Spleen (tissue), 11 donors: ENCODE measurements around the gene ETV6. TPM values are rescaled to one million over a fixed set of nuclear protein-coding genes. Genes with fewer than 3 reads are reported as not detected.

ENCODE experiments used
- DNase-seq: peaks from one replicate; pipeline ENCODE4 v3.0.0-alpha.2; 2020
- H3K27ac ChIP-seq, 8 donors: fragments of 200-600 bp; sonication (generic) in 7 of 8; 1 replicate in 4 of 8; 2 replicates in 4 of 8; pipeline versions ENCODE4 v1.5.0 to v1.8.0; 2016 to 2021; ENCODE audit warnings: inconsistent platforms in 4 of 8, mild to moderate bottlenecking in 4 of 8, moderate library complexity in 1 of 8
- H3K27me3 ChIP-seq, 7 donors: fragments of 200-600 bp; sonication (generic) in 6 of 7; replicated peaks in 1 of 7; 1 replicate in 4 of 7; 2 replicates in 3 of 7; pipeline versions ENCODE4 v1.5.0 to v1.8.0; 2016 to 2021; ENCODE audit warnings: inconsistent platforms in 3 of 7, mild to moderate bottlenecking in 1 of 7
- H3K36me3 ChIP-seq, 6 donors: fragments of 200-600 bp; sonication (generic) in 5 of 6; 1 replicate in 4 of 6; 2 replicates in 2 of 6; pipeline versions ENCODE4 v1.5.0 to v1.8.0; 2016 to 2021; ENCODE audit warnings: inconsistent platforms in 2 of 6
- H3K4me1 ChIP-seq, 6 donors: fragments of 200-600 bp; sonication (generic) in 5 of 6; 1 replicate in 3 of 6; 2 replicates in 3 of 6; pipeline versions ENCODE4 v1.5.0 to v1.8.0; 2016 to 2021; ENCODE audit warnings: inconsistent platforms in 3 of 6
- H3K4me3 ChIP-seq, 8 donors: fragments of 200-600 bp; sonication (generic) in 7 of 8; 1 replicate in 4 of 8; 2 replicates in 4 of 8; pipeline versions ENCODE4 v1.5.0 to v1.8.0; 2016 to 2021; ENCODE audit warnings: inconsistent platforms in 4 of 8, mild to moderate bottlenecking in 4 of 8, moderate library complexity in 2 of 8
- H3K9me3 ChIP-seq, 8 donors: fragments of 200-600 bp; sonication (generic) in 7 of 8; 1 replicate in 4 of 8; 2 replicates in 4 of 8; pipeline versions ENCODE4 v1.5.0 to v1.8.0; 2016 to 2021; ENCODE audit warnings: inconsistent platforms in 4 of 8
- POLR2A ChIP-seq, 3 donors: fragments of 450-650 bp; IDR thresholded peaks; one replicate each; pipeline ENCODE4 v1.5.1; 2017; ENCODE audit warnings: antibody characterized with exemption in 3 of 3, mild to moderate bottlenecking in 1 of 3
- POLR2AphosphoS5 ChIP-seq, 3 donors: sonication (generic); formaldehyde crosslinking; IDR thresholded peaks; one replicate each; pipeline ENCODE4 v1.5.1; 2017; ENCODE audit warnings: antibody characterized with exemption in 3 of 3
- WGBS, 5 donors: extraction: QIAGEN DNeasy Blood & Tissue Kit in 3 of 5; methylation state at CpG; one replicate each; pipeline versions ENCODE4 v1.1.5 to v1.1.7; 2013 to 2018; 5-methylcytosine and 5-hydroxymethylcytosine counted together
- intact Hi-C: fragments of 100-400 bp; cut with DNase I; formaldehyde crosslinking; loops from one replicate; pipeline ENCODE4 v1.15.0; 2023; ENCODE audit warnings: low total_unique reads
- polyA plus RNA-seq, 3 donors: library from polyadenylated mRNA; stranded (reverse); fragments of 200-250 nt; gene quantifications; one replicate each; pipeline ENCODE4 v1.2.1, GENCODE V29; 2013
- total RNA-seq, 7 donors: library from RNA; depleted of rRNA in 3 of 7; stranded (reverse); fragments of >200 nt in 3 of 7; fragmentation: NEBNext Ultra II Directional in 4 of 7; extraction: Animal tissue kit (Norgen Biotek cat#: 25700) in 4 of 7; gene quantifications; one replicate each; pipeline versions ENCODE4 v1.1.0 to v1.2.1, GENCODE V29; 2016 to 2021
- TF ChIP-seq, protein P1 (sequence below), 11 experiments: fragments of 200-600 bp in 7 of 11; fragments of 450-650 bp in 4 of 11; sonication (generic) in 4 of 11; IDR thresholded peaks in 8 of 11; conservative IDR thresholded peaks in 3 of 11; 1 replicate in 7 of 11; 2 replicates in 4 of 11; pipeline versions ENCODE4 v1.4.0 to v1.8.0; 2016 to 2021; ENCODE audit warnings: antibody characterized with exemption in 11 of 11, inconsistent platforms in 4 of 11, mild to moderate bottlenecking in 1 of 11
- donor health status: healthy with polysubstance abuse.
- donor health status: DM: no; HTN: no; CAD: no; lungs with moderate emphysema.
- donor health status: DM: no; HTN: no; CAD: no.
- donor health status: Bipolar disorder and iron deficiency.
- donor health status: healthy.
- donor health status: DM: no; HTN: no; CAD: no.
- donor health status: DM: yes; HTN: yes; CAD: no.

Gene ETV6
- total and polyA plus RNA-seq, 10 donors: 7.2 to 116 (median 57.8) TPM

DNA sequence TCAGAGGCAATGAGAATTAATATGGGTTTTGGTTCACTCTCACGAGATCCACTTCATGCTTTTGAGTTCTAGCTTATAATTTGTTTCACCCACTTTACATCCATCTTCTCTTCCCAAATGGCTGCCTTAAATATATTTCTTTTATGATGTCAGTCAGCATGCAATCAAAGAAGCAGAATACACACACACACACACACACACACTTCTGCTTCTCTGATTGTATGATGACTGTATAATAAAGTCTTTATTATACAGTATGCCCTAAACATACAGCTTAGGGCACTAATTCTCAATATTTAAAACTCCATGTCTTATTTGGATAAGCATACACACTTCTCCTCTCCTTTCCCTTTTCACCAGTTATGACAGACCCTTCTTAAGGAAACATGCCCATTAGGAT lies 6.7 kb upstream of the ETV6 start:
- H3K9me3 ChIP-seq: no peaks in the 10 kb centered on the region
- no peaks in the 10 kb centered on the region for H3K4me1 ChIP-seq
- WGBS, 5 donors: 82 to 95% (median 88%) methylated on average over 1 of the region's 1 CpG
- H3K36me3 ChIP-seq: no peaks in the 10 kb centered on the region
- DNase-seq: no peak
- no peak overlapping the region for H3K27ac ChIP-seq
- intact Hi-C loops: no loop called here
- no peak overlapping the region for H3K4me3 ChIP-seq
- H3K27me3 ChIP-seq: no peaks in the 10 kb centered on the region
- TF ChIP-seq POLR2AphosphoS5 (IDR thresholded peaks at IDR 0.05): no peak
- TF ChIP-seq, protein P1, sequence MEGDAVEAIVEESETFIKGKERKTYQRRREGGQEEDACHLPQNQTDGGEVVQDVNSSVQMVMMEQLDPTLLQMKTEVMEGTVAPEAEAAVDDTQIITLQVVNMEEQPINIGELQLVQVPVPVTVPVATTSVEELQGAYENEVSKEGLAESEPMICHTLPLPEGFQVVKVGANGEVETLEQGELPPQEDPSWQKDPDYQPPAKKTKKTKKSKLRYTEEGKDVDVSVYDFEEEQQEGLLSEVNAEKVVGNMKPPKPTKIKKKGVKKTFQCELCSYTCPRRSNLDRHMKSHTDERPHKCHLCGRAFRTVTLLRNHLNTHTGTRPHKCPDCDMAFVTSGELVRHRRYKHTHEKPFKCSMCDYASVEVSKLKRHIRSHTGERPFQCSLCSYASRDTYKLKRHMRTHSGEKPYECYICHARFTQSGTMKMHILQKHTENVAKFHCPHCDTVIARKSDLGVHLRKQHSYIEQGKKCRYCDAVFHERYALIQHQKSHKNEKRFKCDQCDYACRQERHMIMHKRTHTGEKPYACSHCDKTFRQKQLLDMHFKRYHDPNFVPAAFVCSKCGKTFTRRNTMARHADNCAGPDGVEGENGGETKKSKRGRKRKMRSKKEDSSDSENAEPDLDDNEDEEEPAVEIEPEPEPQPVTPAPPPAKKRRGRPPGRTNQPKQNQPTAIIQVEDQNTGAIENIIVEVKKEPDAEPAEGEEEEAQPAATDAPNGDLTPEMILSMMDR (IDR thresholded peaks at IDR 0.05 in 8 of 11, conservative IDR thresholded peaks at IDR 0.05 in 3 of 11): no peak

DNA sequence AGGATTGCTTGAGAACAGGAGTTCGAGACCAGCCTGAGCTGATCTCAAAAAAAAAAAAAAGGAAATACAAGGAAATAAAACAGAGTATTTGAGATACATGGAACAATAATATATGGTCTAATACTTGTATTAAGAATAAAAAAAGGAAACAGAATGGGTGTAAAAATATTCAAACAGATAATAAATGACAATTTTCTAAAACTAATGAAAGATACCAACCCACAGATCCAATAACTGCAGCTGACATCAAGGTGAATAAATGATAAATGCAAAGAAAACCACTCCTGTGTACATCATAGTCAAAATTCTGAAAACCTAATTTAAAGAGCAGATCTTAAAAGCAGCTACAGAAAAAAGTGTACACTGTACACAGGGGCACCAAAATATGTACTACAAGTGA lies 4.1 kb upstream of the ETV6 start:
- H3K4me3 ChIP-seq: no peak overlapping the region
- TF ChIP-seq POLR2A (IDR thresholded peaks at IDR 0.05): no peak
- intact Hi-C loops: no loop called here
- H3K27ac ChIP-seq: no peak overlapping the region
- H3K27me3 ChIP-seq: no peaks in the 10 kb centered on the region
- peaks cover 5 to 10% (median 6%) of the 10 kb centered on the region in 6 donors for H3K4me1 ChIP-seq
- no peak for DNase-seq
- H3K9me3 ChIP-seq: no peaks in the 10 kb centered on the region
- no peaks in the 10 kb centered on the region for H3K36me3 ChIP-seq
- 89 to 100% (median 96%) methylated on average over 1 of the region's 1 CpG for WGBS, 5 donors

DNA sequence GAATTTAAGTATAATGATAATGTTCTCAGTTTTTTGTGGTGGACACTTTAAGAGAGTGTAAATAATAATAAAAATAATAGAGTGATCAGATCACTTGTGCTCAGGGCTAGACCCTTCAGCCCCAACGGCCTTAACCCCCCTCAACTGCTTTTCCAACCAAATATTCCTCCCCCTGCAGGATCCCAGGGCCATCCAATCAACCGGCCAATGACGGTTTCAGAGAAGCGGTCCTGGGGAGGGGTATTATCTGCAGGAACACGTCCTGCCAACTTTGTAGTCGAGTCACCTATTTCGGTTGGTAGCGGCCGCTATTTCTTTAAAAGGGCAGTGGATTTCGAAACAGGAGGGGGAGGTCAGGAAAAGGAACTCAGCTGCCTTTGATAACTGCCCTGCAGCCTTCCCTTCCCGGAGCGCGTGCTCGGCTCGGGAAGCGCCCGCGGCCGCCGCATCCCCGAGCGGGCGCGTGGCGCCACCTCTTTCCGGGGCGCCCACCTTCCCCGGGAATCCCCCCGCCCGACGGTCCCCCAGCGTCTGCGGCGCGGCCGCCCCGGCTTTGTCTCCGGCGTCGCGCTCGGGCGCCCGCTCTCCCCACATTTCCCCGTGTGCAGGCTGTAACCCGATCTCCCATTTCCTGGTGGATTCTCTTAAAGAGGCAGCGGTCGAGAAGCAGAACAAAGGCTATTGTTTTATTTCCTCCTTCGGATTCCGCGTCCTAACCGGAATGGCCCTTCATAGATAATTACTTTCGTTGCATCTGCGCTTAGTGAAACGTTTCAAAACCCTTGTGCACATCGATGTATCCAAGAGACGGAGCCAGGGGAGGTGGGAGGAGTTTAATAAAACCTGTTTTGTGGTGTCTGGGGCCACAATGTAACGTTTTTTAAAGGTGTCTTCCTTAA lies 711 bp upstream of the ETV6 start:
- H3K27ac ChIP-seq: peak overlapping the region; percentile 76 to 97 (median 96)
- intact Hi-C loops: no loop called here
- DNase-seq: peak; percentile 90

DNA sequence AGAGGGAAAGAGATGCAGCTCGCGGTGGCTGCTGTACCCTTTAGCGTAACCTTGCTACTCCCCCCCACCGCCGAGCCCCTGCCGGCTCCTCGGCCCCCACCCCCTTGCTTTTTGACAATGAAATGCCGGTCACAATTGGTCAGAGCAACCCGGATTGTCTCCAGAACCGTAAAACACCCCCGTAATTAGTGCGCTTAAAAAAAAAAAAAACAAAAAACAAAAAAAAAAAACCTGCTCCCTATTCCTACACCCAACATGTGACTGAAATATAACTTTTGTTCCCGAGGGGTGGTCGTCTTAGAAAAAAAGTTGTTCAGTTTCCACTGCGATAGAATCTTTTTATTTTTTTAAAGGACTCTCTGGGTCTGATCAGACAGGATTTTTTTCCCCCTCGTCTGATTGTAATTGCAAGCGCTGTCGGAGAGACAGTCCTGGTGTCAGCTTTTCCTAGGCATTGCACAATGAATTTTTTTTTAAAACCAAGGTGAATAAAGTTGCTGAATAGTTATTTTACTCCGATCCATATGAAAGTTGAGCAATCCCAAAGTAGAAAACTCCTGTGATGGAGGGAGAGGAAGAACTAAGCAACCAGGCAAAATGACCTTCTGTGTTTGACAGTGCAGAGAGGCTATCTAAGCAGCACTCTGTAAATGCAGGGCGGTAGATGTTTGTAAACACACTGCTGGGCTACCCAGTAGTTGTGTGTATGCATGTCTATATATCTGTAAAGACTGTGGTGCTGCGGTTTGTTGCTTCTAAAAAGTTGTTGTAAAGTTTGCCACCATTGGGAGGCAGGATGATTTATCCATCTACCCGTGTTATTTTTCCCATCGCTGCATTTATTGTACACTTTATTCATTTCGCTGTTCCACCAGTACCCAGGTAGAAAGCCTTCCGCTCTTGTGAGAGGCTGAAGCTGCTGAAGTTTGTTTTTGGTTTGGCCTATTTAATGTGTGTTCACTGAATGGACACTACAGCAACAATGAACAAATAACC lies 1.1 kb downstream of the ETV6 start:
- intact Hi-C loops: loop anchor here (5.0 kb wide), 1 partner anchor 77 kb away; no protein-coding TSS in a partner anchor
- DNase-seq: no peak
- peak overlapping the region; percentile 50 to 84 (median 80) for H3K4me3 ChIP-seq
- H3K36me3 ChIP-seq: no peaks in the 10 kb centered on the region
- no peaks in the 10 kb centered on the region for H3K9me3 ChIP-seq
- H3K27me3 ChIP-seq: no peaks in the 10 kb centered on the region
- WGBS, 5 donors: 1% methylated on average over 20 to 25 of the region's 25 CpGs
- peaks cover 32 to 59% (median 48%) of the 10 kb centered on the region in 6 donors for H3K4me1 ChIP-seq
- TF ChIP-seq, protein P1 (IDR thresholded peaks at IDR 0.05 in 8 of 11, conservative IDR thresholded peaks at IDR 0.05 in 3 of 11): no peak
- TF ChIP-seq POLR2A (IDR thresholded peaks at IDR 0.05) (no peak), POLR2AphosphoS5 (IDR thresholded peaks at IDR 0.05) (peak in 1 of 3 donors; percentile 17)
- peak overlapping the region; percentile 76 to 97 (median 96) for H3K27ac ChIP-seq

More for the DNA sequence above, 711 bp upstream of the ETV6 start:
- TF ChIP-seq POLR2AphosphoS5 (IDR thresholded peaks at IDR 0.05): peak in 2 of 3 donors; percentile 61 to 77
- TF ChIP-seq, protein P1 (IDR thresholded peaks at IDR 0.05 in 8 of 11, conservative IDR thresholded peaks at IDR 0.05 in 3 of 11): no peak
- TF ChIP-seq POLR2A (IDR thresholded peaks at IDR 0.05): peak in 1 of 3 donors; percentile 32
- H3K36me3 ChIP-seq: no peaks in the 10 kb centered on the region
- WGBS, 5 donors: 0 to 1% (median 1%) methylated on average over 58 of the region's 58 CpGs
- peaks cover 19 to 40% (median 30%) of the 10 kb centered on the region in 6 donors for H3K4me1 ChIP-seq
- no peaks in the 10 kb centered on the region for H3K9me3 ChIP-seq
- no peaks in the 10 kb centered on the region for H3K27me3 ChIP-seq
- peak overlapping the region; percentile 50 to 84 (median 80) for H3K4me3 ChIP-seq
